Right lobe of liver (tissue), 6 donors: Measurements from ENCODE around the gene ERC2. TPM values are rescaled to one million over a fixed set of nuclear protein-coding genes. Genes with fewer than 3 reads are reported as not detected.

Experiments
- ATAC-seq, 4 donors: fragments of 200-7000 bp; cut with Tn5 transposase; one replicate each; pipeline ENCODE4 v1.9.1; 2020; ENCODE audit warnings: mild to moderate bottlenecking in 4 of 4, moderate library complexity in 4 of 4
- DNase-seq, 3 donors: peaks; one replicate each; pipeline ENCODE4 v3.0.0-alpha.2; 2020
- H3K27ac ChIP-seq, 3 donors: fragments of 200-600 bp; one replicate each; pipeline ENCODE4 v1.8.0; 2022
- H3K27me3 ChIP-seq, 2 donors: fragments of 200-600 bp; one replicate each; pipeline ENCODE4 v1.8.0; 2022
- H3K36me3 ChIP-seq, 4 donors: fragments of 200-600 bp; sonication (generic) in 1 of 4; one replicate each; pipeline versions ENCODE4 v1.5.1 to v1.8.0; 2017 to 2022; ENCODE audit warnings: control low read depth in 1 of 4
- H3K4me1 ChIP-seq, 4 donors: fragments of 200-600 bp; sonication (generic) in 1 of 4; one replicate each; pipeline versions ENCODE4 v1.5.1 to v1.8.0; 2017 to 2022; ENCODE audit warnings: control low read depth in 1 of 4
- H3K4me3 ChIP-seq, 3 donors: fragments of 200-600 bp; one replicate each; pipeline ENCODE4 v1.8.0; 2022
- H3K9me3 ChIP-seq, 4 donors: fragments of 200-600 bp; sonication (generic) in 1 of 4; one replicate each; pipeline versions ENCODE4 v1.5.1 to v1.8.0; 2017 to 2022; ENCODE audit warnings: control low read depth in 1 of 4
- CTCF ChIP-seq, 4 donors: fragments of 200-600 bp in 3 of 4; fragments of 450-650 bp in 1 of 4; IDR thresholded peaks; one replicate each; pipeline versions ENCODE4 v1.5.1 to v1.8.0; 2016 to 2022; ENCODE audit warnings: antibody characterized with exemption in 4 of 4, mild to moderate bottlenecking in 2 of 4
- POLR2A ChIP-seq: fragments of 450-650 bp; IDR thresholded peaks from one replicate; pipeline ENCODE4 v1.6.1; 2017; ENCODE audit warnings: antibody characterized with exemption, mild to moderate bottlenecking
- WGBS: methylation state at CpG from one replicate; pipeline ENCODE4 v1.1.6; 2018; ENCODE audit warnings: low coverage, low lambda C conversion rate; ENCODE audit not compliant: insufficient coverage; ENCODE audit errors: missing lambda C conversion rate; 5-methylcytosine and 5-hydroxymethylcytosine counted together
- intact Hi-C, 2 donors: fragments of 100-400 bp; cut with DNase I; formaldehyde crosslinking; loops; one replicate each; pipeline versions ENCODE4 v1.11.2 to v1.14.1; 2022
- total RNA-seq, 6 experiments: library from RNA; depleted of rRNA in 2 of 6; stranded (reverse); fragments of >200 nt in 2 of 6; fragmentation: NEBNext Ultra II Directional in 3 of 6; extraction: Animal tissue kit (Norgen Biotek cat#: 25700) in 3 of 6; gene quantifications; one replicate each; pipeline versions ENCODE4 v1.1.0 to v1.2.4, GENCODE V29; 2016 to 2023
- donor health status: DM: no; HTN: yes; CAD: no.
- donor health status: DM: no; HTN: no; CAD: no.
- donor health status: DM: no; HTN: no; CAD: no.
- donor health status: DM: no; HTN: yes; CAD: no.
- donor health status: DM: no; HTN: yes; CAD: no.

The ERC2 gene
- total RNA-seq, 6 experiments from 2014 or later: not detected

GRCh38 chr3:55514962-55515361, 953.3 kb downstream of the ERC2 start:
- DNase-seq: no peak
- Histone ChIP-seq H3K27me3 (no peaks in the 10 kb centered on the region), H3K36me3 (no peaks in the 10 kb centered on the region), H3K4me1 (no peaks in the 10 kb centered on the region), H3K27ac (no peak overlapping the region), H3K4me3 (no peak overlapping the region), H3K9me3 (no peaks in the 10 kb centered on the region)
- TF ChIP-seq CTCF (IDR thresholded peaks at IDR 0.05) (no peak), POLR2A (no peak)
- no peak for ATAC-seq
- intact Hi-C loops: no loop called here
- 55% methylated on average over 3 of the region's 3 CpGs for WGBS

- H3K36me3 ChIP-seq: no peaks in the 10 kb centered on the region
- intact Hi-C loops: no loop called here
- no peaks in the 10 kb centered on the region for H3K27me3 ChIP-seq
- ATAC-seq (no peak), DNase-seq (no peak)
- no peaks in the 10 kb centered on the region for H3K9me3 ChIP-seq
- WGBS: 75% methylated on average over 10 of the region's 11 CpGs
- H3K27ac ChIP-seq: no peak overlapping the region
- H3K4me1 ChIP-seq: no peaks in the 10 kb centered on the region
- H3K4me3 ChIP-seq: no peak overlapping the region
- TF ChIP-seq POLR2A (no peak), CTCF (IDR thresholded peaks at IDR 0.05) (no peak)
These were observed 955.5 kb downstream of the ERC2 start for GRCh38 chr3:55512571-55513343.

GRCh38 chr3:55511895-55512570, 956.2 kb downstream of the ERC2 start:
- H3K27me3 ChIP-seq: no peaks in the 10 kb centered on the region
- TF ChIP-seq CTCF (IDR thresholded peaks at IDR 0.05): no peak
- no peak for TF ChIP-seq POLR2A
- H3K9me3 ChIP-seq: no peaks in the 10 kb centered on the region
- ATAC-seq (no peak), DNase-seq (no peak)
- WGBS: 84% methylated on average over 7 of the region's 7 CpGs
- no peaks in the 10 kb centered on the region for H3K4me1 ChIP-seq
- H3K36me3 ChIP-seq: no peaks in the 10 kb centered on the region
- intact Hi-C loops: no loop called here
- no peak overlapping the region for H3K27ac ChIP-seq
- H3K4me3 ChIP-seq: no peak overlapping the region

- no peak overlapping the region for H3K27ac ChIP-seq
- H3K4me1 ChIP-seq: no peaks in the 10 kb centered on the region
- H3K27me3 ChIP-seq: no peaks in the 10 kb centered on the region
- intact Hi-C loops: no loop called here
- no peak for TF ChIP-seq CTCF (IDR thresholded peaks at IDR 0.05)
- no peak for TF ChIP-seq POLR2A
- 84% methylated on average over 8 of the region's 8 CpGs for WGBS
- DNase-seq (no peak), ATAC-seq (no peak)
- no peaks in the 10 kb centered on the region for H3K9me3 ChIP-seq
- H3K36me3 ChIP-seq: no peaks in the 10 kb centered on the region
- H3K4me3 ChIP-seq: no peak overlapping the region
These were observed 959.9 kb downstream of the ERC2 start for GRCh38 chr3:55508335-55508734.
